ENCODE data around the gene PDE10A. TPM values are rescaled to one million over a fixed set of nuclear protein-coding genes. Genes with fewer than 3 reads are reported as not detected.
A peak's percentile ranks its signal among the peaks of the same experiment; 100 is the strongest.

Gene PDE10A
- total and polyA plus RNA-seq, 4 experiments from 2014 or later = not detected

GRCh38 chr6:165635965-165636364 is 27.1 kb downstream of the PDE10A start:
- H3K4me1 ChIP-seq (ENCODE audit: insufficient read depth, low read length) = no peaks in the 10 kb centered on the region

GRCh38 chr6:165634101-165634880 is 28.8 kb downstream of the PDE10A start:
- Histone ChIP-seq H3K27ac (ENCODE audit: low read depth, low read length) (no peak overlapping the region), H3K4me3 (ENCODE audit: low read length in 2 of 2) (no peak overlapping the region), H3K36me3 (ENCODE audit: insufficient read depth, low read length) (no peaks in the 10 kb centered on the region), H3K9me3 (ENCODE audit: control insufficient read depth in 1 of 2, low read length in 2 of 2) (no peaks in the 10 kb centered on the region), H3K4me1 (ENCODE audit: insufficient read depth, low read length) (no peaks in the 10 kb centered on the region), H3K27me3 (ENCODE audit: insufficient read depth, low read length) (no peaks in the 10 kb centered on the region)
- H3K4me1 Mint-ChIP-seq = peaks cover 0 to 6% (median 2%) of the 10 kb centered on the region in 4 donors
- ChIA-PET CTCF (ENCODE audit: partially characterized antibody) (no interaction called here), POLR2A (ENCODE audit: partially characterized antibody) (no interaction called here)
- peaks cover 0 to 9% (median 0%) of the 10 kb centered on the region in 8 donors for H3K9me3 Mint-ChIP-seq
- no peak for DNase-seq
- intact Hi-C loops (cut with micrococcal nuclease) = no loop called here
- no peaks in the 10 kb centered on the region for H3K36me3 Mint-ChIP-seq
- H3K27ac Mint-ChIP-seq = peak overlapping the region in 1 of 7 donors; percentile 88
- peak overlapping the region in 2 of 8 donors; percentile 18 to 32 for H3K4me3 Mint-ChIP-seq
- H3K27me3 Mint-ChIP-seq = peaks cover 0 to 6% of the 10 kb centered on the region in 2 donors

More at GRCh38 chr6:165635965-165636364, 27.1 kb downstream of the PDE10A start:
- H3K9me3 Mint-ChIP-seq = peaks cover 0 to 9% (median 0%) of the 10 kb centered on the region in 8 donors
- peaks cover 0 to 6% (median 2%) of the 10 kb centered on the region in 4 donors for H3K4me1 Mint-ChIP-seq
- intact Hi-C loops (cut with micrococcal nuclease) = no loop called here
- peaks cover 0 to 6% of the 10 kb centered on the region in 2 donors for H3K27me3 Mint-ChIP-seq
- no peak overlapping the region for H3K27ac Mint-ChIP-seq
- CTCF ChIA-PET (ENCODE audit: partially characterized antibody) = no interaction called here
- no peak overlapping the region for H3K4me3 Mint-ChIP-seq
- no peak for DNase-seq
- Histone ChIP-seq H3K36me3 (ENCODE audit: insufficient read depth, low read length) (no peaks in the 10 kb centered on the region), H3K27me3 (ENCODE audit: insufficient read depth, low read length) (no peaks in the 10 kb centered on the region), H3K27ac (ENCODE audit: low read depth, low read length) (no peak overlapping the region), H3K4me3 (ENCODE audit: low read length in 2 of 2) (no peak overlapping the region), H3K9me3 (ENCODE audit: control insufficient read depth in 1 of 2, low read length in 2 of 2) (no peaks in the 10 kb centered on the region)
- no peaks in the 10 kb centered on the region for H3K36me3 Mint-ChIP-seq
- POLR2A ChIA-PET (ENCODE audit: partially characterized antibody) = no interaction called here

- Mint-ChIP-seq H3K4me1 (peaks cover 0 to 6% (median 2%) of the 10 kb centered on the region in 4 donors), H3K36me3 (no peaks in the 10 kb centered on the region), H3K9me3 (peaks cover 0 to 7% (median 0%) of the 10 kb centered on the region in 8 donors), H3K4me3 (no peak overlapping the region), H3K27me3 (peaks cover 0 to 9% of the 10 kb centered on the region in 2 donors), H3K27ac (no peak overlapping the region)
- H3K9me3 ChIP-seq (ENCODE audit: control insufficient read depth in 1 of 2, low read length in 2 of 2) = no peaks in the 10 kb centered on the region
- H3K27ac ChIP-seq (ENCODE audit: low read depth, low read length) = no peak overlapping the region
- no peaks in the 10 kb centered on the region for H3K36me3 ChIP-seq (ENCODE audit: insufficient read depth, low read length)
- CTCF ChIA-PET (ENCODE audit: partially characterized antibody) = no interaction called here
- no peaks in the 10 kb centered on the region for H3K4me1 ChIP-seq (ENCODE audit: insufficient read depth, low read length)
- POLR2A ChIA-PET (ENCODE audit: partially characterized antibody) = no interaction called here
- intact Hi-C loops (cut with micrococcal nuclease) = no loop called here
- DNase-seq = no peak
- H3K27me3 ChIP-seq (ENCODE audit: insufficient read depth, low read length) = no peaks in the 10 kb centered on the region
- no peak overlapping the region for H3K4me3 ChIP-seq (ENCODE audit: low read length in 2 of 2)
These were observed 30.8 kb downstream of the PDE10A start for GRCh38 chr6:165632194-165632593.

- Histone ChIP-seq H3K27ac (ENCODE audit: low read depth, low read length) (no peak overlapping the region), H3K36me3 (ENCODE audit: insufficient read depth, low read length) (no peaks in the 10 kb centered on the region), H3K9me3 (ENCODE audit: control insufficient read depth in 1 of 2, low read length in 2 of 2) (no peaks in the 10 kb centered on the region), H3K4me1 (ENCODE audit: insufficient read depth, low read length) (no peaks in the 10 kb centered on the region), H3K27me3 (ENCODE audit: insufficient read depth, low read length) (no peaks in the 10 kb centered on the region), H3K4me3 (ENCODE audit: low read length in 2 of 2) (no peak overlapping the region)
- ChIA-PET POLR2A (ENCODE audit: partially characterized antibody) (no interaction called here), CTCF (ENCODE audit: partially characterized antibody) (no interaction called here)
- Mint-ChIP-seq H3K9me3 (peaks cover 0 to 6% (median 0%) of the 10 kb centered on the region in 8 donors), H3K4me3 (no peak overlapping the region), H3K27me3 (peaks cover 0 to 9% of the 10 kb centered on the region in 2 donors), H3K36me3 (no peaks in the 10 kb centered on the region), H3K27ac (no peak overlapping the region), H3K4me1 (peaks cover 0 to 6% (median 2%) of the 10 kb centered on the region in 4 donors)
- DNase-seq = no peak
- intact Hi-C loops (cut with micrococcal nuclease) = no loop called here
These were observed 32.5 kb downstream of the PDE10A start for GRCh38 chr6:165630544-165630953.

- H3K9me3 ChIP-seq (ENCODE audit: control insufficient read depth in 1 of 2, low read length in 2 of 2) = no peaks in the 10 kb centered on the region
- H3K36me3 Mint-ChIP-seq = no peaks in the 10 kb centered on the region
- ChIA-PET CTCF (ENCODE audit: partially characterized antibody) (no interaction called here), POLR2A (ENCODE audit: partially characterized antibody) (no interaction called here)
- H3K27me3 Mint-ChIP-seq = peaks cover 0 to 7% of the 10 kb centered on the region in 2 donors
- no peak overlapping the region for H3K27ac ChIP-seq (ENCODE audit: low read depth, low read length)
- no peak overlapping the region for H3K27ac Mint-ChIP-seq
- H3K36me3 ChIP-seq (ENCODE audit: insufficient read depth, low read length) = no peaks in the 10 kb centered on the region
- intact Hi-C loops (cut with micrococcal nuclease) = no loop called here
- peaks cover 0 to 2% (median under 1%) of the 10 kb centered on the region in 4 donors for H3K4me1 Mint-ChIP-seq
- DNase-seq = no peak
- H3K9me3 Mint-ChIP-seq = peaks cover 0 to 5% (median 1%) of the 10 kb centered on the region in 8 donors
- H3K4me3 Mint-ChIP-seq = no peak overlapping the region
- H3K4me1 ChIP-seq (ENCODE audit: insufficient read depth, low read length) = no peaks in the 10 kb centered on the region
- no peaks in the 10 kb centered on the region for H3K27me3 ChIP-seq (ENCODE audit: insufficient read depth, low read length)
- H3K4me3 ChIP-seq (ENCODE audit: low read length in 2 of 2) = no peak overlapping the region
These were observed 34.1 kb downstream of the PDE10A start for GRCh38 chr6:165628955-165629354.

- H3K36me3 Mint-ChIP-seq = no peaks in the 10 kb centered on the region
- intact Hi-C loops (cut with micrococcal nuclease) = no loop called here
- peaks cover 0 to 3% of the 10 kb centered on the region in 2 donors for H3K27me3 Mint-ChIP-seq
- H3K4me3 ChIP-seq (ENCODE audit: low read length in 2 of 2) = no peak overlapping the region
- H3K4me1 Mint-ChIP-seq = peaks cover 0 to under 1% (median 0%) of the 10 kb centered on the region in 4 donors
- ChIA-PET POLR2A (ENCODE audit: partially characterized antibody) (no interaction called here), CTCF (ENCODE audit: partially characterized antibody) (no interaction called here)
- DNase-seq = no peak
- H3K4me3 Mint-ChIP-seq = no peak overlapping the region
- H3K36me3 ChIP-seq (ENCODE audit: insufficient read depth, low read length) = no peaks in the 10 kb centered on the region
- H3K9me3 ChIP-seq (ENCODE audit: control insufficient read depth in 1 of 2, low read length in 2 of 2) = no peaks in the 10 kb centered on the region
- peaks cover 0 to 5% (median 0%) of the 10 kb centered on the region in 8 donors for H3K9me3 Mint-ChIP-seq
- H3K27me3 ChIP-seq (ENCODE audit: insufficient read depth, low read length) = no peaks in the 10 kb centered on the region
- H3K4me1 ChIP-seq (ENCODE audit: insufficient read depth, low read length) = no peaks in the 10 kb centered on the region
- no peak overlapping the region for H3K27ac ChIP-seq (ENCODE audit: low read depth, low read length)
- H3K27ac Mint-ChIP-seq = no peak overlapping the region
These were observed 35.7 kb downstream of the PDE10A start for GRCh38 chr6:165627366-165627765.

GRCh38 chr6:165626711-165627110 is 36.3 kb downstream of the PDE10A start:
- ChIA-PET POLR2A (ENCODE audit: partially characterized antibody) (no interaction called here), CTCF (ENCODE audit: partially characterized antibody) (no interaction called here)
- Mint-ChIP-seq H3K4me1 (no peaks in the 10 kb centered on the region), H3K27me3 (peaks cover 0 to 2% of the 10 kb centered on the region in 2 donors), H3K27ac (no peak overlapping the region), H3K4me3 (no peak overlapping the region), H3K36me3 (no peaks in the 10 kb centered on the region), H3K9me3 (peaks cover 0 to 5% (median 0%) of the 10 kb centered on the region in 8 donors)
- H3K27ac ChIP-seq (ENCODE audit: low read depth, low read length) = no peak overlapping the region
- no peaks in the 10 kb centered on the region for H3K9me3 ChIP-seq (ENCODE audit: control insufficient read depth in 1 of 2, low read length in 2 of 2)
- H3K27me3 ChIP-seq (ENCODE audit: insufficient read depth, low read length) = no peaks in the 10 kb centered on the region
- no peak for DNase-seq
- no peak overlapping the region for H3K4me3 ChIP-seq (ENCODE audit: low read length in 2 of 2)
- no peaks in the 10 kb centered on the region for H3K4me1 ChIP-seq (ENCODE audit: insufficient read depth, low read length)
- intact Hi-C loops (cut with micrococcal nuclease) = no loop called here
- no peaks in the 10 kb centered on the region for H3K36me3 ChIP-seq (ENCODE audit: insufficient read depth, low read length)
